ENCODE measurements around the gene RAB6D.
A peak's percentile ranks its signal among the peaks of the same experiment; 100 is the strongest.
"Not testable (repeated sequence)": the region's sequence is repeated elsewhere in the genome, so short reads cannot be mapped to it uniquely, and the experiment has no call there.

The RAB6D gene

DNA sequence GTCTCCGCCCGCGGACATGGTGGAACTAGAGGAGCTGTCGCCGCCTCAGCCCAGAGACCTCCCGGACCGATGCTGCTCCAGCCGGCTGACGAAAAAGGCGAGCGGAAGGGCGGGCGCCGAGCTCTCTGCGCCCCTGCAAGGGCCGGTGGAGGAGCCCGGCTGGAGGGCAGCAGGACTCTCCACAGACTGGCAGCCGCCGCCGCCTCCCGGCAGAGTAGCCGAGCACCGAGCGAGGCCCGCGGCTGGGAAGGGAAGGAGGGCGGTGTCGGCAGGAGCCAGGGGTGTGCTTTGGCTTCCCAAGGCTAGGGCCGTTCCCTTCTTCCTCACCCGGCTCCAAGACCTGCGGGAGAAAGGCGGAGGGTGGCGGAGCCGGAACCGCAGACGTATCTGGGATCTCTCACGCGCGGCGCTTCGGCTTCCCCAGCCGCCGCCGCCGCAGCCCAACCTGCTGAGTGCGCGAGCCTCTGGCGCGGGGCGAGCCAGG is at the start of gene RAB6D:
RAB6D (minus strand) TSS at position 466 of the 484 bp plus-strand sequence; CDS start at position 18, 448 bp downstream.
- peak; percentile 69 for DNase-seq

DNA sequence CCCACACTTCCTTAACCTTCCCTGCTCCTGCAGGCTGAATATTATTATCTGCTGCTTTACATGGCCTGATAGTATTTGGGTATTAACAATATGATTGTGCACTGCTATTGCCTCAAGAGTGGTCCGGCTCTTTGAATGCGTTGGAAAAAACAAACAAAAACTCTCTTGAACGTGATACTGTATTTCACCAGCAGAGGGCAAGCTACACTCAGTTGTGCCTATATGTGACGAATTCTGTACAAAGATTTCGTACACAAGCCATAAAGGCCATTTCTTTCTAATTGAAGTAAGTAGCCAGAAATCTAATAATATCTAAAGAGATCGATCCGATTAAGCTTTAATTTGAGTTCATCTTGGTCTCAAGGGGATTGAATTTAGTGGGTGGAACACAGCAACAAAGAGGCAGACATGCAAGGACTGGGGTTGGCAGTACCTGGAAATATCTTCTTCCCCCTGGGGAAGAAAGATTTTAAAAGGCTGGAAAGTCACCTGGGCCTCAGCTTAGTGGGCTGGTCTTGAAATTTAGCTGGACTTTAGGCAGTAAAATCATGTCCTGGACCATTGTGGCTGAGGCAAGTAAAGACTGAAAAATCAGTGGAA is 49.3 kb upstream of the RAB6D start:
- DNase-seq, result peak; percentile 92

DNA sequence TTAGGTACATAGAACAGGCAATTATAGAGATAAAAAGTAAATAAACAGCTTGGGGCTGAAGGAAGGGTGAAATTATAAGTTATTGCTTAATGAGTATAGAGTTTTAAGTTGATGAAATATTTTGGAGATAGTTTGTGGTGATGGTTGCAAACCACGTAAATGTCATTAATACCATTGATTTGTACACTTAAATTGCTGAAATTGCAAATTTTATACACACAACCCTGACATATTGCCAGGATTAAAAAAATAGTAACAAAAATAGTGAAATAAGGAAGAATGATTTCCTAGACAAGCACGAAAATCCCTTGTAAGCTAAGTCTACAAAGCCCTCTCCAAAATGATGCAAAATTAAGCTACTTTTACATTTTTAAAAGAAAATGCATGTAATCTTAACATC is 46.2 kb upstream of the RAB6D start:
- no peak for DNase-seq

DNA sequence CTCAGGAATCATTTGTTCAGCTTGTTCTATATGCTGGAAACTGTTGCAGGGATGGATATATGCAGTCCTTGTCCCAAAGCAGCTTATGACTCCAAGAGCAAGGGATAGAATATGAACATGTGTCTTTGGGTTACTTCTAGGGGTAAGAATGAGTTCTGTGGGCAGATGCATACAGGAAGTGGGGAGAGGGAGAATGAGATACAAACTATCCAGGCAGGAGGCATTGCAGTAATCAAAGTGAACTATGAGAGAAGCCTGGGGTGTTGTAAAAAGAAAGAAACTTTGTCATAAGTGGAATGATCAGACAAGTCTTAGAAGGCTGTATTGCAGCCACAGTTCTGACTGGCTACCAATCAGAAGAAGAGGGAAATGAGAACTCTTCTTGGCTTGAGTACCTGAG is 44.8 kb upstream of the RAB6D start:
- DNase-seq, result no peak

DNA sequence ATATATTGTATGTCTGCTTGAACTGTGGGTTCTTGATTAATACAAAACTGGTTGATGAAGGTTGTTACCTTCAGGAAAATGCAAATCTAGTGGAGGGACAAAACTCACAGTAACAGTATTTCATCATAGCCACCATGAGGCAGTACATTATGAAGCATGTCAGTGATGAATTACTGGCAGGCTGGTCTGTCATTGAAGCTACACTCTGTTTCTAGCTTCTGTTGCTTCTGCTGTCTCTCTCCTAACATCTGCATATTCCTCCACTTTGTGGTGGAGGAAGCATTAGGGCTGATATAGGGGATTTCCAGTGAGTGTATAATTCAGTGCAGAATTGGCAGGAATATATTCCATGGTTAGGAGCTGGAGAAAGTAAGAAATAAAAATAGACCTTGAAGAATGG is 44.2 kb upstream of the RAB6D start:
- DNase-seq, result no peak

DNA sequence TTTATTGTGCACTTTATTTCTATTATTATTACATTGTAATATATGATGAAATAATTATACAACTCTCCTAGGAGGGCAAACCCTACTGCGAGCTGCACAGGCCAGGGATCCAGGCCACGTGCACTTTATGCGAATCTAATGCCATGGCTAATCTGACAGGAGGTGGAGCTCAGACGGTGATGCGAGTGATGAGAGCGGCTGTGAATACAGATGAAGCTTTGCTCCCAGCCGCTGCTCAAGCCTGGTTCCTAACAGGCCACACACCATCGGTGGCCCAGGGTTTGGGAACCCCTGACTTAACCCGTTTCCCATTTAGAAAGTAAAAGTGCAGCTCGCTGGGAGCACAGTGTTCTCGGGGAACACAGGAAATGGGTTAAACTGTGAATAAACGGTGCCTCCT is 40.8 kb upstream of the RAB6D start:
- no peak for DNase-seq

DNA sequence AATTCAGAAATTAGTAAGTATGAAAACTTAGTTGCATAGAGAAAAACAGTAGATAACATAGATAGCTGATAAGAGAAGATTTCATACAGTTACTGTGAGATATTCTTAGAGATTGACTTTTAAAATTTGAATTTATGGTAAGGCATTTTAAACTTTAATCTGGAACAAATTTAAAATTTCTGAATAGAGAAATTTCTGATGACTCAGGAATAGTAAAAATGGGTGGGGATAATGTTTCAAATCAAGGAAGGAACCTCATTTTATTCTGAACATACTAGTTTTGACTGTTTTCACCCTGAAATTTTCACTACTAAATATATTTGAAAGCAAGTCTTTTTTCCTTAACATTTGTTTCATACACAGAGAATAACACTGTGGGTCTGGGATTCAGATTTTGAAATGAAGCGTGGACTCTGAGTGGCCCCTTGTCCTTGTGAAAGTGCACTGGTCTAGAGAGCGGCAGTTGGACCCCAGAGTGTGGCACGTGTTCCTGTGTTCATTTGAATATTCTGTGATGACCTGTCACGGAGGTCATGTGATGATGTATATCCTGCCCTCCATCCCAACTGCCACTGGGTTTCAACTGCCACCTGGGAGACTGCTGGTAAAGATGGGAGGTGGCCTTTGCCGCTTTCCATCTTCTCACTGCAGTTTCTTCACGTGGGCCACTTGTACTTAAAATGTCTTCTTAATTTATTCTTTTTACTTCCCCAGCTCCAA is 38.5 kb upstream of the RAB6D start:
- DNase-seq, result no peak

DNA sequence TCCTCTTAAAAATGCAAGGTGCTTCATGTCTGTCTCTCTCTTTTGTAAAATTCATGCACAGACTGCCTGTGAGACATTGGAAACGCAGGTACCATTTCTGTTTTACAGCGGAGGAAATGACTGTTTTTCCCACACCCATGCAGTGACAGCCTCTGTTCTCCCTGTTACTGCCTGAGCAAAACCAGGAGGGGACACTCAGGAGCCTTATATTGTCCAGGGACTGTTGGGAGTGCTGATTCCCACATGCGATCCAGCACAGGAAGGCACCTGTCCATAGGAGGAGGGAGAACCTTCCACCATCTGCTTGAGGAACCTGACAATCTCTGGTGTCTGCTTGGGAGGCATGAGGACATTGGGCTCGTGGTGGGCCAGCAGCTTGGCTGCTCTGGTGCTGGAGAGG is 36.9 kb upstream of the RAB6D start:
- no peak for DNase-seq

DNA sequence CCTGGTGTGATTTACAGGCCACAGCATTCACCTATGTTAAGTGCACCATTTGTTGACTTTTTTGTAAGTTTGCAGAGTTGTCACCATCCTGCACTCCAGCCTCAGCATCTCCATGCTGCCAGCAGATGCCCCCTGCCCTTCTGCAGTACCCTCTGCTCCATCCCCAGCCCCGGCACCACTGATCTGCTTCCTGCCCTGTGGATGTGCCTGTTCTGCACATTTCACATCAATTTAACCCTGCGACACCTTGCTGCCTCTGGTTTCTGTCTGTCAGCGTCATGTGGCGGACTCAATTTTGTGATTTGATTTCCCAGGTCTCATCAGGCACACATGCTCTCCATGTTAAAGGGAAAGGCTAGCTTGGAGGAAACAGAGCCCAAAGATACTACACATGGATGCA is 36.5 kb upstream of the RAB6D start:
- not testable (repeated sequence) for DNase-seq

DNA sequence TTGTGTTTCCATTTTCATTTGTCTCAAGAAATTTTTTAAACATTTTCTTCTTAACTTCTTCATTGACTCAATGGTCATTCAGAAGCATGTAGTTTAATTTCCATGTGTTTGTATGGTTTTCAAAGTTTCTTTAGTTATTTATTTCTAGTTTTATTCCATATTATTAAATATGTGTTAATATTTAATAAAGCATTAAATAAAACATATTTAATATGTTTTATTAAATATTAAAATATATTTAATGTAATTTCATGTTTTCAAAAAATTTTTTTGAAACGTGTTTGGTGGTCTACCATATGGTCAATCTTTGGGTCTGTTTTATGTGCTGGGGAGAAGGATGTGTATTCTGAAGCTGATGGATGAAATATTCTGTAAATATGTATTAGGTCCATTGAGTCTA is 32.2 kb upstream of the RAB6D start:
- not testable (repeated sequence) for DNase-seq

DNA sequence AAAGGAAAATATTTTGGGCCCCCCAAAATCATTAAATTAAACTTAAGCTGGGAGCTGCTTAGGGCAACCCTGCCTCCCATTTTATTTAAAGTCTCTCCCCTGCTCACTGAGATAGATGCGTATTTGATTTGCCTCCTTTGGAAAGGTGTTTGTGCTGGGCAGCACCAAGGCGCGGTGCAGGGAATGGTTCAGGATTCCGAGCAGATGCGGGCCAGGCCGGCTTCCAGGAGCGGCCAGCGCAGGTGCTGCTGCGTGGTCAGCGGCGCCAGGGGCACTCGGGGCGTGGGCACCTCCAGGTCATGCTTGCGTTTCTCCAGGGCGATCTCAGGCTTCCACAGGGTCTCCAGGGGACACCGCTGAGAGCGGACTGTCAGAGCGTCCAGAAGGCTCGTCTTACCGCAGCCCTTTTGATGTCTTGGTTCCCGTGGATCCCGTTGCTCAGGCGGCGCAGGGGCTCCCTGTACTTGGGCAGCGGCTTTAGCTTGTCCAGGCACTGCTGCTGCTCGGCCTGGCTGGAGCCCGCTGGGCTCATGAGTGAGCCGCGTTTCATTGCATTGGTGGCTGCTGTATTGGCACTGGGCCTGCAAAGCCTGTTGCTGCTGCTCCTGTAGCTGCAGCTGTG is 31.2 kb upstream of the RAB6D start:
- DNase-seq, result peak; percentile 58

DNA sequence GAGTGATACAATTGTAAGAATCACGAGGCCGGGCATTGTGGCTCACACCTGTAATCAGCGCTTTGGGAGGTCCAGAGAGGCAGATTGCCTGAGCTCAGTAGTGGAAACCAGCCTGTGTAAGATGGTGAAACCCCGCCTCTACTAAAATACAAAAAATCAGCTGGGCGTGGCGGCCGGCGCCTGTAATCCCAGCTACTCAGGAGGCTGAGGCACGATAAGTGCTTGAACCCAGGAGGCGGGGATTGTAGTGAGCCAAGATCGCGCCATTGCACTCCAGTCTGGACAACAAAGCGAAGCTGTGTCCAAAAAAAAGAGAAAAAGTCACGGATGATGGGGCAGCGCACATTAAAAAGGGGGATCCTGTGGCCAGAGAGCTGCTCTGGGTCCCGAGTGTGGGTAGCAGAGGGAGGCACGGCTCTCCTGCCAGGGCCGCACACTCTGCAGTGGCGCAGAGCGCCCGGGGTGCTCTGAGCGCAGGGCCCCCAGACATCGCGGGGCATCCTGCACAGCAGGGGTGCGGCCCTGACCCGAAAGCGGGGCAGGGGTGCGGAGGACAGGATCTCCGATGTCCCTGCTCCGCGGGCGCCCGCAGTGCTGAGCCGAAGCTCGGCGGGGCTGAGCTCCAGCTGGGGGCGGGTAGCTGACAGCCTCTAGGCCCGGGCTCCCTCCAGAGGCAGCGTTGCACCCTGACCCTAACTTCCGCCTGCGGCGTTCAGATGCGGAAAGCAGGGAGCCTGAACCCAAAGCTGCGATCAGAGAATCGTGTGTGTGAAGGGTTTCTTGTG is 30.4 kb upstream of the RAB6D start:
- peak; percentile 74 for DNase-seq

DNA sequence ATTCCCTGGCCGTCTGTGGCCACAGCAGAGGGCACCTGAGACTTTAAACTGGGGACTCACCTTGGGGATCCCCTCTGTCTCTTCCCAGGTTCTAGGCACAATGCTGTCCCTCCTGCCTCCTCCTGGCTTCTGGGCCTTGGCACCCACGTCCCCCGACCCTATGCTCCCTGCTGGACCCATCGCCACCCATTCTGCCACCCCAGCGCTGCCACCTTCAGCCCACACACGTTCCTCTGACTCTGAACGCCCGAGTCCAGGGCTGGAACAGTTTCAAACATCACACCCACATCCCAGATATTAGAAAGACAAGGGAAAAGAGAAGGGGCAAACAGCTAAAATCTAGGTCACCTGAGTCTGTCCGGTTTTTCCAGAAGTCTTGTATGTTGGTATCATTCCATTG is 28.0 kb upstream of the RAB6D start:
- not testable (repeated sequence) for DNase-seq

DNA sequence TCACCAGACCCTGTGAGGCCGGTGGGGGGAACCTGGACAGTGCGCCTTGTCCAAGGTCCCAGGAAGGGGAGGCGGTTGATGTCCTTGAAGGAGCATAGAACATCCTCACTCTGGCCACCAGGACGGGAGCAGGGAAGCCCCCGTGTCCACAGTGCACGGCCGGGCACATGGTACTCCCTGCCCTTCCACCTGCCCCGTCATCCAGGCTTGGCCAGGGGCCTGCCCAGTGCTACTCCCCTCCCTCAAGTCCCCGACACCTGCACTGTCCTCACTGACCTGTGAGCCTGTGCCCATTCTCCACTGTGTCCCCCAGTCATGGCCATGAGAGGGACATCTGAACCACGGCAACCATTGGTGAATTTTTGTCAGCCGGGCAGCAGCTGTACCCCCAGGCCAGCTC is 27.5 kb upstream of the RAB6D start:
- DNase-seq, result not testable (repeated sequence)

DNA sequence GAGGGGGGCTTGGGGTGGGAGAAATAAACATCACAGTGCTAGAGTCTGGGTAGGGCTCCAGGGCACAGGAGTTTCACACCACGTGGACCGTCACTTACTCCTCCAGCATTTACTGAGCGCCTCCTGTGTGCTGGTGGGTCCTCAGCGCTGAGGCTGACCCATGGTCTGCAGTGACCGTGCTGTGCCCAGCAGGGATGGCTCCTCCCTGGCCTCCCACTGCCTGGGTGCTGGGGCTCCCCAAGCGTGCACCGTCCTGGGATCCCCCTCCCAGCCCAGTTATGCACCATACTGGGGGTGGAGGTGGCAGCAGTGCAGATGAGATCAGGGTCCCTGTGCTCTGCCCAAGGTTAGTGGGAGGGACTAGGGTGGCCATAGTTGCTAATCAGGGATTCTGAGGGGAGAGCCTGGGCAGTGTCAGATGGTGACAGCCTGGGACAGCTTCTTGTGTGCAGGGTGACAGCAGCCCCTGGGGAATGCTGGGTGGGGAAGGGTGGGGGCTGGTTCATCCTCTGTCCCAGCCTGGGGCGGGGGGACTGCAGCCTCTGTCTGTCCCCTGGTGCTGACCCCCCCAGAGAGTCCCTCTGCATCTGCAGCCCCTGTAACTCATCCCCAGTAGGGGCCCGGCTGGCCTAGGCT is 26.6 kb upstream of the RAB6D start:
- DNase-seq, result not testable (repeated sequence)

DNA sequence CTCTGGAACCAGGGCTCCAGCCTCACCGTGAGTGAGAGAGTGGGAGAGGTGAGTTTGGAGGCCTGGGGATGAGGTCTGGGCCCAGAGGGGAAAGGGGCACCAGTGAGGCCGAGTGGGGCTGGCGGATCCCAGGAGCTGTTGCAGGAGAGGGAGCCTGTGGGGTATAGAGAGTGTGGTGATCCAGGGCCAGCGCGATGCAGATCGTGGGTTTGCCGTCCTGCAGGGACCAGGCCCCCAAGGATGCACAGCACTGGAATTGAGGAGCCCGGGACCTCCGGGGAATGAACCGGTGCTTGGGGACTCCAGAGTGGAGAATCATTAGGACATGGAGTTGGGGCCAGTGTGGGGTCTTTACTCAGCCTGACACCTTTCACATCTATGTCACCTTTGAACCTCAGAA is 25.7 kb upstream of the RAB6D start:
- no peak for DNase-seq

DNA sequence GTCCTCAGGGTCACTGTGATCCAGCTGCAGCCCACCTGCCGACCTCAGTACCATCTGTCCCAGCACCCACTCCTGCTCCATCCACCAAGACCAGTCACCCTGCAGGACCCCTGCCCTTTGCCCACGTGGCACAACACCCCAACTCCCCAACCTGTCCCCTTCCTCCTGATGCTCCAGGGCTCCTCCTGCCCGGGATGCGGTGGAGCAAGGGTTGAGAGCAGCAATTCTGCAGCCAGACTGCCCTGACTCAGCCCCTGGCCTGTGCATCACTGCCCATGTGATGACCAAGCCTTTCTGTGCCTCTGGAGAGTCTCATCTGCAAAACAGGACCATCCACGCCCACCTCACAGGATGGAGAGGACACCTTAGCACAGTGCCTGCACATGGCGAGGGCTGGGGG is 24.9 kb upstream of the RAB6D start:
- not testable (repeated sequence) for DNase-seq

DNA sequence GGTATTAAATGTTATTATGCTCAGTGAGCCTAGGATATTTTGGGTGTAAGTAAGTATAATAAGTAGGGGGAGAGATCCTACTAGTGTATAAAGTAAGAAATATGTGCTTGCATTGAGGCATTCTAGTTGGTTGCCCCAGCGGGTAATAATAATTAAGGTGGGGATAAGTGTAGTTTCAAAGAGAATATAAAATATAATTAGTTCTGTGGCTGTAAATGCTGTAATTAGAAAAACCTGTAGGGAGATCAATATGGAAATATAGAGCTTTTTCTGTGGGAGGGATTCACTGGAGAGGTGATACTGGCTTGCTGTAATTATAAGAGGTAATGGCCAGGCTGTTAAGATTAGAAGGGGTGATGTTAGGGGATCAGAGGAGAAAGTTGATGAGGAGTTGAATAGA is 9.1 kb upstream of the RAB6D start:
- not testable (repeated sequence) for DNase-seq

DNA sequence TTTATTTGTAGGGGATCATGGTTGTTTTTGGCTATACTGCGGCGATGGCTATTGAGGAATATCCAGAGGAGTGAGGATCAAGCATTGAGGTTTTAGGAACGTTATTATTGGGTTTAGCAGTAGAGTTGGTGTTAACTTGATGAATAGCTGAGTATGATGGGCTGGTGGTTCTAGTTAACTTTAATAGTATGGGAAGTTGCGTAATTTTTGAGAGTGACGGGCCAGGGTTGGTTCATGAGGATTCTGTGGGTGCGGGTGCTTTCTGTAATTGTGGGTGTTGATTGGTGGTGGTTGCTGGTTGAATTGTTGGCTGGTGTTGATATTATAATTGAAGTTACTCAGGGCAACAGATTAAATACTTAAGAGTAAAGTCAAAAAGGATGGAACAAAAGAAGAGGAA is 6.0 kb upstream of the RAB6D start:
- no peak for DNase-seq

DNA sequence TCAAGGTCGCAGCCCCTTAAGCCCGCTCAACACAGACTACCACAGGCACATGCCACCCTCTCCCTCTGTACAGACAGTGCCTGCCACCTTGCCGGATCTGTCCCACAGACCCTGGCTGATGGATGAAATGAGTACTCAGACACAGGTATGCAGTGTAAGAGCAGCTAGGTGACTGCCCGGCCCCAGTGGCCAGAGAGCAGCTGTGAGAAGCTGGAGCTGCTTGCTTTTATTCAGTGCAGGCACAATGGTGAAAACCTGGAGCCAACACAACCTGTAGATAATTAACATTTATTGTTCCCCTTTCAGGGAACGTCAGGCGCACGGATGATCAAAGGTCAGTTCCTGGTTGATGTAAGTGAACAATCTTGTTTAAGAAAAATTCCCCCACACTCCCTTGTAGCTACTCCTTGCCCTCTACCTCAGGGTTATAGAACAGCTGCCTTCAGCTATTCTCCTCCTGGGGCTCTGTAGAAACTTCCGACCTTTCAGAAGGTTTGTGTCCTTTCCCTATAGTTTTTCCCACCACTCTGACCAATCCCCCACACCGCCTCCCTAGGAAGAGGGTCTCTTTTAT is 4.6 kb upstream of the RAB6D start:
- DNase-seq, result not testable (repeated sequence)

DNA sequence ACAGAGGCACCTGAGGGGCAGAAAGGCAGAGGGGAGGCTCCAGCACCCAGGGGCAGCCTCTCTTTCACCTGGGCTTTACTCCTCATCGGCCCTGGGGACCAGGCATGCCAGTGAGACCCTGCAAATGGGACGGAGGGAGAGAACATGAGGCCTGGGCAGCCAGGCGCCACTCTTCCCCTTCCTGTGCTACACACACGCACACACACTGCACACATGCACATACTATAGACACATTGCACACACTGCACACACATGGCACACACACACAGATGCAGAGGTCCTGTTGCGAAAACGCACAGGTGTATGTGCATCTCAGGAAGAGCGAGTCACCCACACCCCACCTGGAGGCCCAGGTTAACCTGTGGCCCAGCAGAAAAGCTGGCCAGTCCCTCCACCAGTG is 3.4 kb upstream of the RAB6D start:
- DNase-seq, result no peak

DNA sequence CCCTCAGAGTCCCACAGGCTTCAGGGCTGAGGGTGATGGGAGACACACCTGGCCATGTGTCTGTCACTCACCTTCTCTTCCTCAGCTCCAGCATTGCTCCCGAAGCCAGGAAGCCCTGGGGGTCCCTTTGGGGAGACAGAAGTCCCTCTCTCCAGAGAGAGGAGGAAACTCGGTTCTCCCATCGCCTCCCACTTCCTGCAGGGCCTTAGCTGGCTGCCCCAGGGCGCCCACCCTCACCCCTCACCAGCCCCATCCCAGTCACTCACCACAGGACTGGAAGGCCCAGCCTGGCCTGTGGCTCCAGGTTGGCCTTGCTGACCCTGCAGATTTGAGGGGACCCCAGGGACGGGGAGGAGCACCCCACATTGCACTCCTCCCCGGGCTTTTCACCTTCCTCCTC is 2.7 kb upstream of the RAB6D start:
- no peak for DNase-seq

DNA sequence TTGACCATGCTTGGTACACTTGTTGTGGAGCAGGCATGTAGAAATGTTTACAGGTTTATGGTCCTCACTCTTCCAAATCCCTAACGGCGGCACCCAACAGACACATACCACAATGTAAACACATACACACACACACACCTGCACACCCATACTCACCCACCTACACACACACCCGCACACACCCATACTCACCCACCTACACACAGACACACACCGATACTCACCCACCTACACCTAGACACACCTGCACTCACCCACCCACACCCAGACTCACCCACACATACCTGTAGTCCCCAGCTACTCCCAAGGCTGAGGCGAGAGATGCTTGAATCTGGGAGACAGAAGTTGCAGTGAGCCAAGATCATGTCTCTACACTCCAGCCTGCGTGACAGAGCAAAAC is 1.5 kb upstream of the RAB6D start:
- no peak for DNase-seq

All from eye (tissue), 1 donor.